Gastroesophageal sphincter (tissue), 4 donors: Measurements from ENCODE around the gene C2CD4D. TPM values are rescaled to one million over a fixed set of nuclear protein-coding genes. Genes with fewer than 3 reads are reported as not detected.

Experiments
- ATAC-seq: fragments of 150-250 bp; one replicate; pipeline ENCODE4 v1.9.1; 2016; ENCODE audit warnings: mild to moderate bottlenecking, moderate library complexity
- H3K27ac ChIP-seq, 4 donors: fragments of 200-600 bp; sonication (generic) in 3 of 4; 1 replicate in 3 of 4; 2 replicates in 1 of 4; pipeline ENCODE4 v1.5.1; 2016 to 2019
- H3K27me3 ChIP-seq: fragments of 200-600 bp; sonication (generic); one replicate; pipeline ENCODE4 v1.5.1; 2019
- H3K36me3 ChIP-seq, 2 donors: fragments of 200-600 bp; sonication (generic); one replicate each; pipeline ENCODE4 v1.5.1; 2019; ENCODE audit warnings: control low read depth in 1 of 2
- H3K4me1 ChIP-seq, 3 donors: fragments of 200-600 bp; sonication (generic); 1 replicate in 2 of 3; 2 replicates in 1 of 3; pipeline ENCODE4 v1.5.1; 2016 to 2019; ENCODE audit warnings: control low read depth in 2 of 3
- H3K4me3 ChIP-seq, 2 donors: fragments of 200-600 bp; sonication (generic); one replicate each; pipeline ENCODE4 v1.5.1; 2019; ENCODE audit warnings: mild to moderate bottlenecking in 1 of 2, moderate library complexity in 1 of 2
- H3K9me3 ChIP-seq, 3 donors: fragments of 200-600 bp; sonication (generic); one replicate each; pipeline ENCODE4 v1.5.1; 2017 to 2019; ENCODE audit warnings: control low read depth in 2 of 3
- EP300 ChIP-seq: sonication (generic); formaldehyde crosslinking; IDR thresholded peaks from one replicate; pipeline ENCODE4 v1.6.1; 2017; ENCODE audit warnings: antibody characterized with exemption, mild to moderate bottlenecking
- POLR2A ChIP-seq, 2 donors: fragments of 450-650 bp; IDR thresholded peaks; one replicate each; pipeline ENCODE4 v1.6.1; 2017; ENCODE audit warnings: antibody characterized with exemption in 2 of 2, mild to moderate bottlenecking in 2 of 2, moderate library complexity in 1 of 2
- POLR2AphosphoS5 ChIP-seq: sonication (generic); formaldehyde crosslinking; IDR thresholded peaks from one replicate; pipeline ENCODE4 v1.6.1; 2017; ENCODE audit warnings: antibody characterized with exemption
- WGBS, 2 donors: methylation state at CpG; one replicate each; pipeline ENCODE4 v1.1.5; 2018; ENCODE audit warnings: low coverage in 1 of 2; 5-methylcytosine and 5-hydroxymethylcytosine counted together
- total RNA-seq, 4 donors: library from RNA; depleted of rRNA; stranded (reverse); fragments of >200 nt; gene quantifications; one replicate each; pipeline ENCODE4 v1.1.0, GENCODE V29; 2016
- TF ChIP-seq, protein P1 (sequence below), 4 experiments: fragments of 200-600 bp in 2 of 4; fragments of 450-650 bp in 2 of 4; sonication (generic) in 1 of 4; IDR thresholded peaks; one replicate each; pipeline ENCODE4 v1.5.1; 2017 to 2019; ENCODE audit warnings: antibody characterized with exemption in 4 of 4, mild to moderate bottlenecking in 2 of 4, moderate library complexity in 2 of 4

Gene C2CD4D
- total RNA-seq, 4 donors from 2014 or later = not detected

DNA sequence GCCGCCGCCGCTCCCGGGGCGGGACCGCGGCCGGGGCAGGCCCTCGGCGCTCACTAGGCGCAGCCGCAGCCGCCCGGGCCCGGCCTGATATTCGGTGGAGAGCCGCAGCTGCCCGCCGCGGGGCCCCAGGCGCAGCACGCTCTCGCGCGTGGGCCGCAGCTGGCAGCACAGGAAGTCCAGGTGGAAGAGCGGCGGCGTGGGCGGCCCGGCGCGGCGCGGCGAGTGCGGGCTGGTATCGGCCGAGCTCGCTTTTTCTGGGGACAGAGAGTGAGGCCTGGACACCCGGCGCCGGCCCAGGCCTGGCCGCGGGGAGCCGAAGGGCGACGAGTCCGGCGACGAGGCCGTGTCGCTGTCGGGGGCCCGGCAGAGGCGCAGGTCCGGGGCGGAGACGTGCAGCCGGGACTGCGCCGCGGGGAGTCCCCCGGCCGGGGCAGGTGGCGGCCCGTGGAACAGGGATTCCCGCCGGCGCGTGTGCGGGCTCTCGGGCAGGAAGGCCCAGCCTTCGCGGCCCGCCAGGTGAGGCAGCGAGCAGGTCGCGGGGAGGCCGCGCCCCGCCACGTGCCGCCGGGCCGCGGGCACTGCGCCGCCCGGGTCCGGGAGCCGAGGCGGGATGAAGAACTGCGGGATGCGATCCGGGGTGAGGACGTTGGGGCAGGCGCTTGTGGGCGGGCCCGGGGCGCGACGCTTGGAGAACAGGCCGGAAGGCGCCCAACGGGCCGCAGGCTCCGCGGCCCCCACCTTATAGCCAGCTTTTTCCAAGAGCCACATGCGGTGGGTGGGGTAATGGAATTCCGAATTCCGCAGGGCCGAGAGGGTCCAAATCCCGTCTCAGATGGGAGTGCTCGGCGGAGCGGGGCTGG is 1.2 kb downstream of the C2CD4D start:
- peak; percentile 42 for ATAC-seq
- Histone ChIP-seq H3K27me3 (peaks cover 42% of the 10 kb centered on the region), H3K36me3 (no peaks in the 10 kb centered on the region), H3K4me3 (peak overlapping the region; percentile 26 to 58), H3K9me3 (no peaks in the 10 kb centered on the region), H3K27ac (peak overlapping the region in 2 of 4 donors; percentile 19 to 55), H3K4me1 (peaks cover 0 to 37% (median 9%) of the 10 kb centered on the region in 3 donors)
- 0% methylated on average over 2 of the region's 117 CpGs; no CpG with 5 or more reads in 1 of the 2 donors for WGBS, 2 donors
- no peak for TF ChIP-seq EP300
- TF ChIP-seq, protein P1, sequence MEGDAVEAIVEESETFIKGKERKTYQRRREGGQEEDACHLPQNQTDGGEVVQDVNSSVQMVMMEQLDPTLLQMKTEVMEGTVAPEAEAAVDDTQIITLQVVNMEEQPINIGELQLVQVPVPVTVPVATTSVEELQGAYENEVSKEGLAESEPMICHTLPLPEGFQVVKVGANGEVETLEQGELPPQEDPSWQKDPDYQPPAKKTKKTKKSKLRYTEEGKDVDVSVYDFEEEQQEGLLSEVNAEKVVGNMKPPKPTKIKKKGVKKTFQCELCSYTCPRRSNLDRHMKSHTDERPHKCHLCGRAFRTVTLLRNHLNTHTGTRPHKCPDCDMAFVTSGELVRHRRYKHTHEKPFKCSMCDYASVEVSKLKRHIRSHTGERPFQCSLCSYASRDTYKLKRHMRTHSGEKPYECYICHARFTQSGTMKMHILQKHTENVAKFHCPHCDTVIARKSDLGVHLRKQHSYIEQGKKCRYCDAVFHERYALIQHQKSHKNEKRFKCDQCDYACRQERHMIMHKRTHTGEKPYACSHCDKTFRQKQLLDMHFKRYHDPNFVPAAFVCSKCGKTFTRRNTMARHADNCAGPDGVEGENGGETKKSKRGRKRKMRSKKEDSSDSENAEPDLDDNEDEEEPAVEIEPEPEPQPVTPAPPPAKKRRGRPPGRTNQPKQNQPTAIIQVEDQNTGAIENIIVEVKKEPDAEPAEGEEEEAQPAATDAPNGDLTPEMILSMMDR (IDR thresholded peaks at IDR 0.05) = no peak
- no peak for TF ChIP-seq POLR2A (IDR thresholded peaks at IDR 0.05)

DNA sequence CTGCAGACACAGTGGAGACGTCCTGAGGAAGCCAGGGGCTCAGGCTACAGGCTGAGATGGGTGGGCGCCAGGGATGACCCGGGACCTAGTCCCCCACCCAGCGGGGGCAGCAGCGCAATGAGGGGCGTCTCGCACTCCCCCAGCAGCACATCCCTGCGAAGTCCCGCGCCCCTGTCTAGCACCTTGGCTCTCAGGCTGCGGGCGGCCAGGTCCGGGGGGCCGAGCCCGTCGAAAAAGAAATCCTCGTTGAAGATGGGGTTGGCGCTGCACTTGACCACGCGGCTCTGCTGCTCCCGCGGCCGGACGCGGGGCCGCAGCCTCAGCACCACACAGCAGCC is 1.8 kb downstream of the C2CD4D start:
- Histone ChIP-seq H3K9me3 (no peaks in the 10 kb centered on the region), H3K4me3 (peak overlapping the region in 1 of 2 donors; percentile 58), H3K27ac (peak overlapping the region in 2 of 4 donors; percentile 19 to 55), H3K4me1 (peaks cover 0 to 40% (median 9%) of the 10 kb centered on the region in 3 donors), H3K36me3 (no peaks in the 10 kb centered on the region), H3K27me3 (peaks cover 42% of the 10 kb centered on the region)
- no peak for TF ChIP-seq EP300
- TF ChIP-seq POLR2A (IDR thresholded peaks at IDR 0.05) = no peak
- TF ChIP-seq, protein P1 (IDR thresholded peaks at IDR 0.05) = no peak
- no peak for TF ChIP-seq POLR2AphosphoS5
- WGBS, 2 donors = 0 to 17% methylated on average over 3 to 4 of the region's 26 CpGs
- ATAC-seq = no peak

DNA sequence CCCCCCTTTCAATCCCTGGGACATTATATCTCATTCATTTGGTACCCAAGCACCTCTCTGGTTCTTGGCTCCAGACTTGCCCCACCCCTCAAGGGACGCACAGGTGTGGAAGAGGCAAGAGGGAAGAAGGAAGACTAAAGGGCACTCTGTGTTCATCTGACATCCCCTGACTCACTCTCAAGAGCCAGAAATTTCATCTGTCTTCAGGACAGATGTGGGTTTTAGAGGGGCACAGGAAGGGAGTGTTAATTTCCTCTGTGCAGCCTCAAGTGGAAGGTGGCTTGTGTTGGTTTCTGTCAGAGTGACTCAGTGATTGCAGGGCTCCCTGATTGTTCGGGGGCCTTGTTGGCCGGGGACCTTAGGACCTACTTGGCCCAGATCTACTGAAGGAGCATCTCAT is 2.4 kb downstream of the C2CD4D start:
- H3K9me3 ChIP-seq = no peaks in the 10 kb centered on the region
- no peak for ATAC-seq
- no peaks in the 10 kb centered on the region for H3K36me3 ChIP-seq
- TF ChIP-seq, protein P1 (IDR thresholded peaks at IDR 0.05) = no peak
- TF ChIP-seq POLR2AphosphoS5 = no peak
- no peak for TF ChIP-seq POLR2A (IDR thresholded peaks at IDR 0.05)
- TF ChIP-seq EP300 = no peak
- peaks cover 42% of the 10 kb centered on the region for H3K27me3 ChIP-seq
- H3K4me3 ChIP-seq = no peak overlapping the region
- WGBS, 2 donors = 93% methylated on average over 2 of the region's 3 CpGs; no CpG with 5 or more reads in 1 of the 2 donors
- no peak overlapping the region for H3K27ac ChIP-seq
- peaks cover 0 to 47% (median 9%) of the 10 kb centered on the region in 3 donors for H3K4me1 ChIP-seq

DNA sequence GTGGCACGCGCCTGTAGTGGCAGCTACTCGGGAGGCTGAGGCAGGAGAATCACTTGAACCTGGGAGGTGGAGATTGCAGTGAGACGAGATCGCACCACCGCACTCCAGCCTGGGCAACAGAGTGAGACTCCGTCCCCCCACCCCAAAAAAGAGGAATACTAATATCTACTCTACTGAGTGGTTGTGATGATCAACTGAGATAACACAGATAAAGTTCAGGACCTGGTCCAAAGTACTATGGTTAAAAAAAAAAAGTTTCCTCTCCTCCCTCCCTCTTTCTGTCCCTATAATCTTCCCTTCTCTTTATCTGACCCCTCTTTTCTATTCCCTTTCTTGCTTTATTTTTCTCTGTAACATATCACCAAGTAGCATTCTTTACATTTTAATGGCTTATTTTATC is 4.0 kb downstream of the C2CD4D start:
- TF ChIP-seq, protein P1 (IDR thresholded peaks at IDR 0.05) = no peak
- no peak for TF ChIP-seq EP300
- TF ChIP-seq POLR2A (IDR thresholded peaks at IDR 0.05) = no peak
- no peak for TF ChIP-seq POLR2AphosphoS5
- Histone ChIP-seq H3K9me3 (no peaks in the 10 kb centered on the region), H3K36me3 (no peaks in the 10 kb centered on the region), H3K4me3 (no peak overlapping the region), H3K4me1 (peaks cover 0 to 48% (median 9%) of the 10 kb centered on the region in 3 donors), H3K27ac (no peak overlapping the region), H3K27me3 (peaks cover 42% of the 10 kb centered on the region)
- ATAC-seq = no peak
- 90 to 100% methylated on average over 2 to 4 of the region's 7 CpGs for WGBS, 2 donors

DNA sequence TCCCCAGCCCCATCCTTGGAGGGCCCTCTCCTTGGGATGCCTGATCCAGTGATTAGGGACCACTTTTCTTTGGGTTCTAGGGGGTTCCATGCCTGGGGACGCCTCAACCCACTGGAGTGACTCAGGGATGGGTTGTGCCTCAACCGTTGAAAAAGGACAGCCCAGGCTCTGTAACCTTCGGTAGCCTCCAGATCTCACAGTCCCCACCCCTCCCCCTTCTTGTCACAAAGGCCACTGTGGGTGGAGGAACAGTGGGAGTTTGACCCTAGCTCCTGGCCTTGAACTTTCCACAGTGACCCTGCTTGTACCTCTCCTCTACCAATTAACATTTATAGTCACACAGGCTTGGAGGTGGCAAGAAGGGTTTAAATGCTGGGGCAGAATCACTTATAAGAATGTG is 5.4 kb downstream of the C2CD4D start:
- peaks cover 0 to 39% (median 4%) of the 10 kb centered on the region in 3 donors for H3K4me1 ChIP-seq
- peaks cover 37% of the 10 kb centered on the region for H3K27me3 ChIP-seq
- H3K36me3 ChIP-seq = no peaks in the 10 kb centered on the region
- WGBS, 2 donors = no CpG with 5 or more reads among the region's 3 CpGs
- H3K27ac ChIP-seq = no peak overlapping the region
- H3K9me3 ChIP-seq = no peaks in the 10 kb centered on the region
- TF ChIP-seq, protein P1 (IDR thresholded peaks at IDR 0.05) = no peak
- no peak for TF ChIP-seq POLR2AphosphoS5
- no peak for TF ChIP-seq EP300
- TF ChIP-seq POLR2A (IDR thresholded peaks at IDR 0.05) = no peak
- ATAC-seq = no peak
- H3K4me3 ChIP-seq = no peak overlapping the region
